Neural progenitor cell (in vitro differentiated cells): ENCODE data around the gene CPEB2.

Source experiments
- CTCF ChIP-seq: fragments of 200-600 bp; sonication (generic); IDR thresholded peaks from 2 replicates; pipeline ENCODE4 v1.5.1; 2017; ENCODE audit warnings: antibody characterized with exemption, mild to moderate bottlenecking
- EZH2 ChIP-seq: fragments of 200-600 bp; sonication (generic); IDR thresholded peaks from 2 replicates; pipeline ENCODE4 v1.6.1; 2017; ENCODE audit warnings: antibody characterized with exemption, mild to moderate bottlenecking, moderate library complexity

GRCh38 chr4:15100380-15100779 is 98.1 kb downstream of the CPEB2 start:
- TF ChIP-seq EZH2 (no peak), CTCF (no peak)
